ENCODE measurements around the gene CA5A.
"Not testable (repeated sequence)": the region's sequence is repeated elsewhere in the genome, so short reads cannot be mapped to it uniquely, and the experiment has no call there.

CA5A gene

GRCh38 chr16:87868254-87869029 is 67.9 kb downstream of the CA5A start:
- H2BK5ac ChIP-seq (ENCODE audit: low read length); H4K8ac ChIP-seq (ENCODE audit: low read depth, low read length); DNase-seq; H3K36me3 ChIP-seq (ENCODE audit: control insufficient read depth, insufficient read depth, low read length); H4K5ac ChIP-seq (ENCODE audit: low read length); H3K23ac ChIP-seq (ENCODE audit: low read length); H2BK120ac ChIP-seq (ENCODE audit: low read depth, low read length); H3K4me1 ChIP-seq (ENCODE audit: control insufficient read depth, low read depth, low read length); H3K27me3 ChIP-seq (ENCODE audit: insufficient read depth, low read length, poor library complexity); H2BK15ac ChIP-seq (replicated peaks; ENCODE audit: low read depth); H3K79me1 ChIP-seq (ENCODE audit: low read length); H2AK5ac ChIP-seq (ENCODE audit: low read length); H3K18ac ChIP-seq (ENCODE audit: low read length); H3K4ac ChIP-seq (ENCODE audit: low read depth, low read length); H3K27ac ChIP-seq (ENCODE audit: low read depth, low read length): not testable (repeated sequence)
- peak overlapping the region; percentile 91 for H3K9ac ChIP-seq (ENCODE audit: low read length)
- H3K79me2 ChIP-seq (ENCODE audit: control insufficient read depth, insufficient read depth, low read length): peaks cover 46% of the 10 kb centered on the region
- H3K4me2 ChIP-seq (ENCODE audit: low read length): peak overlapping the region; percentile 57
- peak overlapping the region; percentile 89 for H3K56ac ChIP-seq (ENCODE audit: low read length)
- H3K4me3 ChIP-seq (ENCODE audit: low read length): peak overlapping the region; percentile 73
- WGBS (ENCODE audit: extremely low coverage, insufficient coverage, low lambda C conversion rate): no CpG with 5 or more reads among the region's 37 CpGs

GRCh38 chr16:87865902-87866555 is 70.3 kb downstream of the CA5A start:
- DNase-seq; H2BK5ac ChIP-seq (ENCODE audit: low read length); H4K5ac ChIP-seq (ENCODE audit: low read length); H3K79me1 ChIP-seq (ENCODE audit: low read length); H2BK15ac ChIP-seq (replicated peaks; ENCODE audit: low read depth); H3K4me2 ChIP-seq (ENCODE audit: low read length); H3K4me1 ChIP-seq (ENCODE audit: control insufficient read depth, low read depth, low read length); H3K4ac ChIP-seq (ENCODE audit: low read depth, low read length); H2BK120ac ChIP-seq (ENCODE audit: low read depth, low read length); H3K27ac ChIP-seq (ENCODE audit: low read depth, low read length); H4K8ac ChIP-seq (ENCODE audit: low read depth, low read length); H2AK5ac ChIP-seq (ENCODE audit: low read length); H3K23ac ChIP-seq (ENCODE audit: low read length); H3K4me3 ChIP-seq (ENCODE audit: low read length); H3K36me3 ChIP-seq (ENCODE audit: control insufficient read depth, insufficient read depth, low read length); H3K18ac ChIP-seq (ENCODE audit: low read length); H3K27me3 ChIP-seq (ENCODE audit: insufficient read depth, low read length, poor library complexity): not testable (repeated sequence)
- H3K56ac ChIP-seq (ENCODE audit: low read length): peak overlapping the region; percentile 49
- WGBS (ENCODE audit: extremely low coverage, insufficient coverage, low lambda C conversion rate): no CpG with 5 or more reads among the region's 16 CpGs
- peak overlapping the region; percentile 44 for H3K9ac ChIP-seq (ENCODE audit: low read length)
- H3K79me2 ChIP-seq (ENCODE audit: control insufficient read depth, insufficient read depth, low read length): peaks cover 69% of the 10 kb centered on the region

- no peaks in the 10 kb centered on the region for H3K4me1 ChIP-seq (ENCODE audit: control insufficient read depth, low read depth, low read length)
These were observed 71.9 kb downstream of the CA5A start for GRCh38 chr16:87864331-87864989.

GRCh38 chr16:87863327-87863635 is 73.0 kb downstream of the CA5A start:
- H3K79me1 ChIP-seq (ENCODE audit: low read length); H3K4ac ChIP-seq (ENCODE audit: low read depth, low read length); H3K27me3 ChIP-seq (ENCODE audit: insufficient read depth, low read length, poor library complexity); H3K18ac ChIP-seq (ENCODE audit: low read length); H2BK15ac ChIP-seq (replicated peaks; ENCODE audit: low read depth); H2BK5ac ChIP-seq (ENCODE audit: low read length); DNase-seq; H3K9ac ChIP-seq (ENCODE audit: low read length); H3K36me3 ChIP-seq (ENCODE audit: control insufficient read depth, insufficient read depth, low read length); H3K27ac ChIP-seq (ENCODE audit: low read depth, low read length); H2AK5ac ChIP-seq (ENCODE audit: low read length); H2BK120ac ChIP-seq (ENCODE audit: low read depth, low read length); H4K5ac ChIP-seq (ENCODE audit: low read length); H4K8ac ChIP-seq (ENCODE audit: low read depth, low read length); H3K56ac ChIP-seq (ENCODE audit: low read length); H3K4me3 ChIP-seq (ENCODE audit: low read length); H3K4me2 ChIP-seq (ENCODE audit: low read length); H3K23ac ChIP-seq (ENCODE audit: low read length); H3K4me1 ChIP-seq (ENCODE audit: control insufficient read depth, low read depth, low read length): not testable (repeated sequence)
- H3K79me2 ChIP-seq (ENCODE audit: control insufficient read depth, insufficient read depth, low read length): peaks cover 84% of the 10 kb centered on the region
- no CpG with 5 or more reads among the region's 9 CpGs for WGBS (ENCODE audit: extremely low coverage, insufficient coverage, low lambda C conversion rate)

More at GRCh38 chr16:87864331-87864989, 71.9 kb downstream of the CA5A start:
- no peak overlapping the region for H3K4me3 ChIP-seq (ENCODE audit: low read length)
- DNase-seq: no peak
- no peak overlapping the region for H3K27ac ChIP-seq (ENCODE audit: low read depth, low read length)
- H2BK5ac ChIP-seq (ENCODE audit: low read length): no peak overlapping the region
- no peak overlapping the region for H3K4ac ChIP-seq (ENCODE audit: low read depth, low read length)
- no peak overlapping the region for H3K4me2 ChIP-seq (ENCODE audit: low read length)
- H3K56ac ChIP-seq (ENCODE audit: low read length): peak overlapping the region; percentile 49
- no peaks in the 10 kb centered on the region for H3K79me1 ChIP-seq (ENCODE audit: low read length)
- peaks cover 81% of the 10 kb centered on the region for H3K79me2 ChIP-seq (ENCODE audit: control insufficient read depth, insufficient read depth, low read length)
- H2AK5ac ChIP-seq (ENCODE audit: low read length): no peak overlapping the region
- H2BK15ac ChIP-seq (replicated peaks; ENCODE audit: low read depth): no peak overlapping the region
- H4K8ac ChIP-seq (ENCODE audit: low read depth, low read length): no peak overlapping the region
- no peak overlapping the region for H4K5ac ChIP-seq (ENCODE audit: low read length)
- no peak overlapping the region for H3K18ac ChIP-seq (ENCODE audit: low read length)
- H3K36me3 ChIP-seq (ENCODE audit: control insufficient read depth, insufficient read depth, low read length): peaks cover 2% of the 10 kb centered on the region
- H3K23ac ChIP-seq (ENCODE audit: low read length): no peak overlapping the region
- H2BK120ac ChIP-seq (ENCODE audit: low read depth, low read length): no peak overlapping the region
- WGBS (ENCODE audit: extremely low coverage, insufficient coverage, low lambda C conversion rate): no CpG with 5 or more reads among the region's 15 CpGs
- H3K27me3 ChIP-seq (ENCODE audit: insufficient read depth, low read length, poor library complexity): no peaks in the 10 kb centered on the region
- peak overlapping the region; percentile 29 for H3K9ac ChIP-seq (ENCODE audit: low read length)

- H3K4ac ChIP-seq (ENCODE audit: low read depth, low read length); H3K27ac ChIP-seq (ENCODE audit: low read depth, low read length); H3K9ac ChIP-seq (ENCODE audit: low read length); H4K5ac ChIP-seq (ENCODE audit: low read length); DNase-seq; H3K36me3 ChIP-seq (ENCODE audit: control insufficient read depth, insufficient read depth, low read length); H2BK15ac ChIP-seq (replicated peaks; ENCODE audit: low read depth); H3K4me1 ChIP-seq (ENCODE audit: control insufficient read depth, low read depth, low read length); H2BK5ac ChIP-seq (ENCODE audit: low read length); H3K23ac ChIP-seq (ENCODE audit: low read length); H4K8ac ChIP-seq (ENCODE audit: low read depth, low read length); H3K27me3 ChIP-seq (ENCODE audit: insufficient read depth, low read length, poor library complexity); H2AK5ac ChIP-seq (ENCODE audit: low read length); H3K79me1 ChIP-seq (ENCODE audit: low read length); H3K18ac ChIP-seq (ENCODE audit: low read length); H2BK120ac ChIP-seq (ENCODE audit: low read depth, low read length); H3K4me2 ChIP-seq (ENCODE audit: low read length); H3K4me3 ChIP-seq (ENCODE audit: low read length): not testable (repeated sequence)
- WGBS (ENCODE audit: extremely low coverage, insufficient coverage, low lambda C conversion rate): no CpG with 5 or more reads among the region's 26 CpGs
- Histone ChIP-seq H3K79me2 (ENCODE audit: control insufficient read depth, insufficient read depth, low read length) (peaks cover 86% of the 10 kb centered on the region), H3K56ac (ENCODE audit: low read length) (peak overlapping the region; percentile 34)
These were observed 73.6 kb downstream of the CA5A start for GRCh38 chr16:87862597-87863326.

All from mesendoderm (in vitro differentiated cells).